ENCODE results near the gene FAM13C.
"Not testable (repeated sequence)": the region's sequence is repeated elsewhere in the genome, so short reads cannot be mapped to it uniquely, and the experiment has no call there.

Gene FAM13C

DNA sequence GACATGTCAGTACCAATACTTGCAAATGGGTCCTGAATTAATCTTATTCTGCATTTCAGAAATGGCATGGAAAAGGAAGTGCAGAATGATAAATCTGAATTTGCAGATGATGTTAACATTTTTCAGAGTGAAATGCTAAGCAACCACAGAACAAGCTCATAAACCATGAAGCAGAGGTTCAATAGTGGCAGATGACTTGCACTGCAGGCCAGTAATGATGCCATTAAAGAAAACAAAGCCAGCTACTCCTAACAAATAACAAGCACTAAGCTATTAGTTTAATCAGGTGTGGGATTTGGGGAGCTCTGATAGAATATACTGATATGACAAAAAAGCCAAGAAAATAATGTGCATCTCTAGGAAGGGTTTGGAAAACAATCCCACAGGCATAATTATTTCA, 85.4 kb downstream of the FAM13C start:
- no peak for DNase-seq (ENCODE audit: low spot score)

DNA sequence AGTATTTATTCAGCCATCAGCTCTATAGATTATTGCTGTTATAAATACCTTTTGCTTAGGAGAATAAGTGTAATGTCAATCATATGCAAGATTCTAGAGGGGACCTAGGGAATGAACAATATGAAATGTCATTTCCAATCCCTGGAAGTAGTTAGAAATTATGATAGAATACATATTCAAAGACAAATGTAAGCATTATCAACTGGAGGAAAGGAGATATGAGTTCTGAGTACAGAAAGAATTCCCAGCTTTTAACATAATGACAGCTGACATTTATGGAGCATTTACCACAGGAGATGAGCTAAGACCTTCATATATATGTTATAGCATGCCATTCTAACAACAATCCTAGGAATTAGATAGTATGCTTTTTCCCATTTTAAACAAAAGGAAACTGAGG, 86.2 kb downstream of the FAM13C start:
- DNase-seq (ENCODE audit: low spot score): no peak

DNA sequence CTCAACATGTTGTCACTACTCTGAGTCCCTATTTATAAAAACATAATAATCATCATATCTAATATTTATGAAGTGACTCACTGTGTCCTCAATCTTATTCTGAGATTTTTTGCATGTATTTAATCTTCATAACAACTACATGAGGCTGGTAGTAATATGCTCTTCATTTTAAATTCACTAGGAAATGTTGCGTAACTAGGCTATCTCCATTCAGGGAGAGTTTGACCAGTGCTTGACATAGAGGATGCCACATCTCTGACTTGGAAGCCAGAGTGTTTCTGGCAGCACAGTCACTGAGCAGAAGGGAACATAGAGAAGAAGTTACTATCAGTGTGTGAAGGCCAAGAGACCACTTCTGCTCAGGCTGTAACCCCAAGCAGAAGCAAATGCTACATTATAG, 88.9 kb downstream of the FAM13C start:
- DNase-seq (ENCODE audit: low spot score): no peak

DNA sequence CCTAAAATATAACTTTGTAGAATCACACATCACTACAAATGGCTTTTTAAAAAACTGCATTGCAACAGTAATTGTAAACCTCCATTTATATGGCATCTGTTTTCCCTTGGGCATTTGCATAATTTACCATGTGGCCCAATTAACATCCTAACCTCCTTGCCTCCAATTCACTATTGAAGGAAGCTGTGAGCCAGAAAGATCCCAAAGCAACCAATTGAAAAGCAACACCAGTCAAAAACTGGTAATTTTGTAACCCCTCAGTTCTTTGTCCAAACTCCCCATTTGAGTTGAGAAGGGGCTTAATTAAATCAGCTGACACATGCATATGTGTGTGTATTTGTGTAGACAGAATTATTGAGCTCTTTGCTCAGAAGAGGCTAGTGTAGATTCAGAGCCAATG, 90.3 kb downstream of the FAM13C start:
- no peak for DNase-seq (ENCODE audit: low spot score)

DNA sequence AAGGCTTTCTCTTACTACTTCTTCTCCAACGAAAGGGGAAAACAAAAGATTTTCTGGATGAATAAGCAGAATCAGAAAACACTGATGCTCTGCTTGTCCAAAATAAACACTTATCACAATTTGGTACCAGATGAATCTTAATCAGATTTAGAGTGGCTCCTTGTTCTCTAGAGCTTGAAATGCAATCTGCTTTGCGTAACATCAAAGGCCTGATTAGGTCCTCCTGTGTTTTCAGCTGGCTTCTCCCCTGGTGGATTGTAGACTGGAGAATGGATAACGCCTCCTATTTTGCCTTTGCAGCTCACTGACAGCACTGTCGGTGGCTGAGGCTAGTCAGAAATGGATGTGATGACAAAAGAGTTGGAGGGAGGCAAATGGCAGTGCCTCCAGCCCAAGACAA, 91.2 kb downstream of the FAM13C start:
- DNase-seq (ENCODE audit: low spot score): no peak

DNA sequence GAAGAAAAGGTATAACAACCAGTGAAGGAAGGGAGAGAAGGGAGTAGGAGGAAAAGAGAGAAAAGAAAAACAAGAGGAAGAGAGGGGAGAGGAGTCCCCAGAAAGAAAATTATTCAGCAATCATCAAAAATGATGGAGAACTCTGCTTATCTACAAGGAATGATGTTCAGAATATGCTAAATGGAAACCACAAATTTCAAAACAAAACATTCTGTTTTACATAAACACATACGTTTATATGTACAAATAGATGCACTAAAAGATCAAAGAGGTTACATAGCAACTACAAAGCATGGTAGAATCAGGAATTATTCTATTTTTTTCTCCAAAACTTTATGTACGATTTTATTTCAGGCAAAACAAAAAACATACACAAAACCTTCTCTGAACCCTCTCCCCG, 91.9 kb downstream of the FAM13C start:
- no peak for DNase-seq (ENCODE audit: low spot score)

DNA sequence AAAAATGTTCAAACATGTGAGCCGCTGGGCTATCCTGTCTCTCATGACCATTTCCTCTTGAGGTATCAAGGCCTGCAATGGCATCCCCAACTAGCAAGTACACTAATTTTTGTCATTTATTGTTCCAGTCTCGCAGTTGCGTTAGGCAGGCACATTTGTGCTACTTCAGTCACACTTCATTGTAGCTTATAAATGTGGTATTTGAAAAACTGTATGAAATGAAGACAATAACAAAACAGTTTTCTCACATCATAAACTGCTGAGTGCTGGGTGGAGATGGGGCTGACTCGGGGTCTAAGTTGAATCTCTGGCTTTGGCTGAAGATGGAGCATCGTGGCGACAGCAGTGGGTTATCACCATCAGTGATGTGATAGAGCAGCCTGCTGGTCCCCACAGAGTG, 92.7 kb downstream of the FAM13C start:
- DNase-seq (ENCODE audit: low spot score): no peak

DNA sequence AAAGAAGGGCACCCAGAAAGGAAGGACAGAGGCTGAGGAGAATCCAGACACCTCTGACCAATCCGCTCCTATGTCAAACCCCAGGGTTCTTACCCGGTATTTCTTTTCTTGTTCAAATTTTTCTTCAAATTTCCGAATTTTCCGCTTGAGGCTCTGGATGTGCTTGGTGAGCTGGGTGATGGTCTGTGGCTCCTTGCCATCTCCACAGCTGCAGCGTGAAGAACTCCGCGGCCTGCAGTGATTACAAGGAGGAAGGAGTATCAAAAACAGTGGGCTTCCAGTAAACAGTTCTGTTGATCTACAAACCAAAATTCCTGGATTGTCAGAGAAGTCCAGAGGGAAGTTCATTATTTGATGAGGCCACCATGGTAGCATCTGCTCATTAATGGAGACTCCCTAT, 93.9 kb downstream of the FAM13C start:
- no peak for DNase-seq (ENCODE audit: low spot score)

DNA sequence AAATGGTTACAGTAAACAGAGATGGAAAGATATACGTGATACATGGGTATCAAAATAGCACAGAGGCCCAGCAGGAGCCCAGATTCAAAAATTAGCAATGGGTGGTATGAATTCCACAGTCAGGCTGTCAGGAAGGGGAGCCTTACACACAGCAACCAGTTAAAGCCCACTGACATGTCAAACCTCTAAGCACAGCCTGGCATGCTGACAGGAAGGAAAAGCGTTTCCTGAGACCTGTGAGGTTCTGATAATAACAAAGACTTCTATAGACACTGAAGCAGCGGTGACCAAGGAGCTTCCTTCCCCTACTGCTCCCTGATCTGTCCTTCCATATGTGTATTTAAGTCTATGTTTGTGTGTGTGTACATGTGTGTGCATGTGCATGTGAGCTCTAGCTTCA, 96.0 kb downstream of the FAM13C start:
- DNase-seq (ENCODE audit: low spot score): no peak

DNA sequence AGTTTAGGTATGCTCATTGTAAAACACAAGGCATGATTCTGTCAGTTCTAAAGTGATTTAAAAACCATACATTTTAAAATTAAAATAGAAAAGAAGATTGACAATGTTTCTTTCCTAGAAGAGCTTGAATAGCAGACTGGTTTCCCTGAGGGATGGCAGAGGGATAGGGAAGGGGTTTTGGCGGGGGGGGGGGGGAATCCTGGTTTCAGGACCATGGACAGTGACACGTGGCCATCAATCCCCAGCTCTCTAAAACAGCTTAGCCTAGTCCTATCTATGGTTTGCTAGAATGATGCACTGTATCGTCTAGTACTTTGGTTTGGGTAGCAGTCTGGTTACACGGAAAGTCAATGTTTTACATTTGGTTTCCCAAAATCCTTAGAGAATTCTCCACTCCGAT, 97.2 kb downstream of the FAM13C start:
- DNase-seq (ENCODE audit: low spot score): no peak

DNA sequence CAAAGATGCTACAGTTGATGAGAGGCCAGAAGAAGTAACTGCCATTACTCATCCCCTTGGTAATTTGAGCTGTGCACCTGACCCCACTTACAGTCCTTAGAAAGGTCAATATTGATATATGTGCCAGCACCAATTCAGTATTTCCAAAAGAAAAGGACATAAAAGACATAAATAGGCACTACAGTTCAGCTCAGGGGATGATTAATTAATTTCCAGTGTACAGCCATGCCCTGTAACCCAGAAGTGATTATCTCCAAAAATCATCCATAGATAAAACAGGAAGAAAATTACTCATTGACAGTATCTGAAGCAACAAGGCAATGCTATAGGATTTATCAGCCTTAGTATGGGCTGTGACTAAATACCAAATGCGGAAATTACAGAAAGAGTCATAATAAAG, 103.5 kb downstream of the FAM13C start:
- DNase-seq (ENCODE audit: low spot score): no peak

DNA sequence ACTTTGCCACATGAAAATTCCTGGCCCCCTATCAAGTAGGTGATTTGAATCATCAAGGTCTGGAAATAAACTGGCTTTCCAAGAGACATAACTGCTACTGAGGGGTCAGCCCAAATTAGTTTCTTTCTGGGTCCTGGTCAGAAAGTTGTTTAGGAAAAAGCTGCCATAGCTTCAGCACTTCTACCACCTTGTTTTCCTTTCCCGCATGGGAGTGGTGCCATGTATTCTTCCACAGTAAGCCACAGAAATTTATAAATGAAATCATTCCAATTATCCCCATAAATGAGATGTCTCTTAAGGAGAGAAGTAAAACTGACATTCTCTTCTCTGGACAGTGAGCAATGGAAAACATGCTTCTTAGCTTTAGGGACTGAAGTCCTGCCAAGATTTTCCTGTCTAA, 105.1 kb downstream of the FAM13C start:
- no peak for DNase-seq (ENCODE audit: low spot score)

DNA sequence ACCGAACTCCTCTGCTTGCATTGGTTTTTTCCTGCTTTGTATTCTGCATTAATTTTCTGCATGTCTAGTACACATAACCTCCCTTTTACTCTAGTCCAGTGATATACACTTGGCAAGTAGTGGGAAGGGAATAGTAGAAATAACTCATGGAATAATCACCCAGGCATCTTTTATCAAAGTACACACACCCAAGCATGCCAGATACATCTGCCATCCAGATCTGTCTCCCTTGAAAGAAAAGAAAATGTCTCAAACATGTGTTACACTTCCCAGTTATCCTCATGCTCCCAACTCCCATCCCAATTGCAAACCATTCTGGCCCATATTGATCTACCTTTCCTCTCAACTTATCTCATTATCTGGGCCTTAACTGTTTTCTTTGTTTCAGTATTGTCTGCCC, 106.9 kb downstream of the FAM13C start:
- no peak for DNase-seq (ENCODE audit: low spot score)

DNA sequence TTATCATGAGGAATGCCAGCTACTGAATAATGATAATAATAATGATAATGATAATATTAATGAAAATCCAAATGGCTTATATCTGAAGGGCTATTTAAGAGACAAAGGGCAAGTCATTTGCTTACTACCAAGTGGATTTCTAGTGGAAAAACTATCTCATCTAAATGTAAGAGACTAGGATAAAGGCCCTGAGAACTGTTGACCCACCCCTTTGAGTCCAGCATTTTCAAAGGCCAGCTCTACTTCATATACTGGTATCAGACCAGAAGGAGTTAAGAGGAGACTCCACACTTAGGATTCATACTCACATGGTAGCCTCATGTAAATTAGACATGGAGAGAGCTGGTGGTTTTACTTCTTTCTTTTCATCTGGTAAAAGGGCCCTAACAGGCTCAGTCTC, 109.9 kb downstream of the FAM13C start:
- DNase-seq (ENCODE audit: low spot score): no peak

DNA sequence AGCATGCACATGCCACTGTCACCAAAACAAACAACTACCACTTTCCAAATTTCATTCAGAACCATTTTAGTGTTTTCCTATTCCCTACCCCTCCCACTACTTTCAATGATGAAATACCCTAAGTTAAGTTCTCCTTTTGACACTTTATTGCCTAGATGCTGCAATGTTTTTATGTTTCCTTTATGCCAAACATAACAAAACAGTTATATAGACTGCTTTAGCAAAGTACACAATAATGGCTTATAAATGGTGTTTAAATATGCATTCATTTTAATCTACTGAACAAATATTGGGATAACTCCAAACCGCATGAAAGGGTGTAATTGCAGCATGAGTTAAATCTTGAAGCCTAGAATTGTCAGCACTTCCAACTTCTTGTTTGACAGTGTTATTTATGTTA, 116.7 kb downstream of the FAM13C start:
- DNase-seq (ENCODE audit: low spot score): no peak

DNA sequence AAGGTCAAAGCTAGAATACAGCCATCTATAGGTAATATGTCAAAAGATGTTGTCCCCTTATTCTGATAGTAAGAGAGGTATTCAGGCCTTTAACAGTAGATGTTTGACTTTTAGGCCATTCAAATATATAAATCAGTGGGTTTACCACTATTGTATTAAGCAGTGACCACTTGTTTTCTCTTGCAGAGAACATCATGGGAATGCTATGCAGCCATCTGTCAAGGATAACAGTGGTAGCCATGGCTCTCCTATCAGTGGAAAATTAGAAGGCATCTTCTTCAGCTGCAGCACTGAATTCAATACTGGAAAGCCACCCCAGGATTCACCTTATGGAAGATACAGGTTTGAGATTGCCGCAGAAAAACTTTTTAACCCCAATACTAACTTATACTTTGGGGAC, 117.5 kb downstream of the FAM13C start:
- DNase-seq (ENCODE audit: low spot score): no peak

DNA sequence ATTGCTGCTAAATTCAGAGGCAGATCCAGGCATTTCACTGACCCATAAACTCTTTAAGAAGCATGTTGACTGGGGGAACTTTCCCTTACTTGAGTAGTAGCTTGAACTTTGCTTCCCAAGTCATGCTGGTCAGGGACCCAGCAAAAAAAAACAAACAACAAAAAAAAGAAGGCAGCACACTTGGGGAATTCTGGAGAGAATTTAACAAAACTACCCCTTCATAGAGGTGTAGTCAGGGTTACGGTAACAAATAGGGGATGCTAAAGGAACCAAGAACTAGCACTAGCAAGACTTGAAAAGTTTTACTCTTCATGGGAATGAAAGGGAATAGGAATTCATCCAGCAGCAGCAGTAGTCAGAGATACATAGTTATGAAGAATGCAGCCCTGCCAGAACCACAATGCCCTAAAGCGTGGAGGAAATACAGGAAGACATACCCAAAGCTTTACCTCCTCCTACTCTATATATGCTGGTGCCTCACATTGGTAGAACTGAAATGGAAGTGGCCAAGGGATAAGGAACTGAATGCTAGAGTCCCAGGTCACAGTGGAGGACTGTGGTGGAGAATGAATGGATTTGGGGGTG, 118.6 kb downstream of the FAM13C start:
- DNase-seq (ENCODE audit: low spot score): no peak

DNA sequence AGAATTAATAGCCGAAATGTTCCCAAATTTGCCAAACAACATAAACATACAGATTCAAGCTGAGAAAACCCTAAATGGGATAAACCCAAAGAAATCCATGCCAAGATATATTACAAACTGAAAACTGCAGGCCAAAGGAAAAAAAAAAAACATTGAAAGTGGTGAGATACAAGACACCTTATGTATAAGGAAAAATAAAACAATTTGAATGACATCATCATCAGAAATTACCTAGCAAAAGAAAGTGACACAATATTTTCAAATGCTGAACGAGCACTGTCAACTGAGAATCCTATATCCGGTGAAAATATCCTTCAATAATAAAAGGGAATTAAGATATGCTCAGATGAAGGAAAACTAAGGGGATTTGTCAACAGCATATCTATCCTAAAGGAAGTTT, 119.4 kb downstream of the FAM13C start:
- DNase-seq (ENCODE audit: low spot score): no peak

DNA sequence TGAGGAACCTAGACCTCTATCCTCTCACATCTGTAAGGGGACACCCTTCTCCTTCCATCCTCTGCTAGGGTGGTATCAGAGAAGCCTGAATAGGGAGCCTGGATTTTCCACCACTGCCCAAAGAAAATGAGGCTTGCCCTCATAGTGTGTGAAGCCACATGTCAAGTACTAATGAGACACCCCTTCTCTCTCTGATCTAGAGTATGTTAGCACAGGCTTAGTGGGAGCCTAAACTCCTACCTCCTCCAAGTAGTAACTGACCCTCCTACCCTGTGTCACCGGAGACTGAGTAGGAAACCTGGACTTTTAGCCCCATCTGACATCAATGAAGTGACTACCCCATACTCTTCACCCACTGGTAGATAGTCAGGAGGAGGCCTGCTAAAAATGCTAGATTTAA, 120.3 kb downstream of the FAM13C start:
- no peak for DNase-seq (ENCODE audit: low spot score)

DNA sequence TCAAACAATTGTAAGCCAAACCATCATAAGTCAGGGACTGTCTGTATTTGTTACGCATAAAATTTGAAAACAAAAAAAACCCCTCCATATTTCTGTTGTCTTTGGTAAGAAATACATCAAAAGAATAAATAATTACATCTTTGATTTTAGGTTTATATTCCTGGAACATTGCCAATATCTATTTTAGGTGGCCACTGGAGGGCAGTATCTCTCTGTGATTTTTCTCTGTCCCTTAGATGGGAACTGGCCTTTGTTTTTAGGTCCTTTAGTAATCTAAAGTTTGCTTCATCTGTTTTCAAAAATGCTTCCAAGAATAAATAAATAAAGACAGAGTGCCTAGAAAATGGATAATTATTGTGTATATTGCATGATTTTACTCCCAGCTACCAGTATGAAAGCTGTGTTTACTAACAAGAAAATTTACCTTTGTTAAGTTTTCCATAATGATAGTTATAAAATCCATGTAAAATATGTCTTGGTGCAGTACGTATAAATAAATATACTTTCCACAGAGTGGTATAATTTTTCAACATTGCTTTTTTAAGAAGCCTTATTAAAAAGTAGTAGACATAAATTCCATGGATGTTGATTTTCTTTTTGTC, 121.7 kb downstream of the FAM13C start:
- no peak for DNase-seq (ENCODE audit: low spot score)

DNA sequence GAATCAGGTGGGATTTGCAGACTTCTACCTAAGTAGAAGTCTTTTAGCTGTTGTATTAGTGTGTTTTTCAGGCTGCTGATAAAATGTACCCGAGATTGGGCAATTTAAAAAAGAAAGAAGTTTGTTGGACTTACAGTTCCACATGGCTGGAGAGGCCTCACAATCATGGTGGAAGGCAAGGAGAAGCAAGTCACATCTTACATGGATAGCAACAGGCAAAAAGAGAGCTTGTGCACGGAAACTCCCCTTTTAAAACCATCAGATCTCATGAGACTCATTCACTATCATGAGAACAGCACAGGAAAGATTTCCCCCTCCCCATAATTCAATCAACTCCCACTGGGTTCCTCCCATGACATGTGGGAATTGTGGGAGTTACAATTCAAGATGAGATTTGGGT, 123.2 kb downstream of the FAM13C start:
- not testable (repeated sequence) for DNase-seq (ENCODE audit: low spot score)

DNA sequence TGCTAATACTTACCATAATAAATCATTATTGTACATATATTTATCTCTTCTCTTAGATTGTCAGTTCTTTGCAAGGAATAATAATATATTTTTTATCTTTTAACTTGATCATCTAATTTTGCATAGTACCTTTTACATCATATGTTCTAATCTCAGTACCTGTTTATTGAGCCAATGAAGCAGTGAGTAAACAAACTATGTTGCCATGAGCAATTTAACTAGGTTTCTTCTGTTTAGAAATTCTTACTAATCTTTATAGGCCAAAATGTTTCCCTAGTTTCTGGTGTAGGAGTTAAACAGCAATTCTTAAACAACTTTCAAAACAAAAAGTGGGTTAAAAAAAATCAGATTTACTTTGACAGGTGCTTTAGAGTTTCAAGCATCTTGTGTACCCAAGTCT, 124.6 kb downstream of the FAM13C start:
- DNase-seq (ENCODE audit: low spot score): no peak

DNA sequence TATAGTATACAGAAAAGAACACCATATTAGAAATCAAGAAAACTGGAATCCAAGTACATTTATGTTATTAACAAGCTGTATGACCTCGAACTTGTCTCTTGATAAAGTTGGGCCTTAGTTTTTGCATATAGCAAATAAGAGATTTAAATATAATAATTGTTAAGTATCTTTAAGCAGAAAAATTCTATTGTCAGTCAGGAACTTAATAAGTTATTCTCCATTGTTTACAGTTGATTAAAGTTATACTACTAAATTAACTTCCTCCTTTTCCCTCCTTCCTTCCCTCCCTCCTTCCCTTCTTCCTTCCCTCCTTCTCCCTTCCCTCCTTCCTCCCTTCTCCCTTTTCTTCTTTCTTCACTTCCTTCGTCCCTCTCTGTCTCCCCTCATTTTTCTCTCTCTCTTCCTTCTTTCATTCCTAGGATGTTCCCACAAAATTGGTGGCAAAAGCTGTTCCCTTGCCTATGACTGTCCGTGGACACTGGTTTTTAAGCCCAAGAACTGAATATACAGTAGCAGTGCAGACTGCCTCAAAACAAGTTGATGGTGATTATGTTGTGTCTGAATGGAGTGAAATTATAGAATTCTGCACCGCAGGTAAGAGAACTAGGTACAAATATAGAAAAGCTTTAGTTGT, 126.2 kb downstream of the FAM13C start:
- no peak for DNase-seq (ENCODE audit: low spot score)

DNA sequence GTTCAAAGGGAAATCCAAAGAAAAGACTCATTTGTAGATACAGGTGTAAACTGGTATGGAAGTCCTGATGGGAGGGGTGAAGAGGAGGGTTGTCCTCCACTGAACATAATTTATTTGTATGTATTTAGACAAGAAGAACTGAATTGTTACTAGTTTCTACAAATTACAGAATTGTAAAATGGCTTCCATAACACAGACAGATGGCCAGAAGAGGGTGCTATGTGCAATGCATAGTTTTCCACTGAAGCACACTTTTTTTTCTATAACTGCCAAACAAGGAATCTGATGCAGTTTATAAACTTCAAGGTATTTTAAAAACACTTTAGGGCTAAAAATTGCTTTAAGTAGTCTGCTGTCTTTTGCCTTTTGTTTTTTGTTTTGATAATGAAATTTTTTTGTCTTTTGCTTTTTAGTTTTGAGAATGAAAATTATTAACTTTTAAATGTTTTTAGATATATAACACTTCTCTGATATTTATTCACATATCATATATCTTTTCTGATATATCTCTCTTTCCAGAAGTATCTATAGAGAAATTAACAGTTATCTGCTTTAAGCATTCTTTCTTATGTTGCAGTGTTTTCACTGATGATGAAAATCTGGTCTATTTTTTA, 127.4 kb downstream of the FAM13C start:
- no peak for DNase-seq (ENCODE audit: low spot score)
